Measurements from ENCODE around the gene GBP3.
"Not testable (repeated sequence)": the region's sequence is repeated elsewhere in the genome, so short reads cannot be mapped to it uniquely, and the experiment has no call there.

- TF ChIP-seq CTCF, POLR2A (IDR thresholded peaks at IDR 0.05): not testable (repeated sequence)
Observed at GRCh38 chr1:89002176-89002575, 20.5 kb downstream of the GBP3 start.

Measured in testis (tissue), 2 donors.